Measurements from ENCODE around the gene MDM2.

MDM2 gene

GRCh38 chr12:68855111-68855510, 47.1 kb downstream of the MDM2 start:
- DNase-seq = no peak

- DNase-seq = no peak
Measured at GRCh38 chr12:68855771-68856170, 47.8 kb downstream of the MDM2 start.

- no peak for DNase-seq
Measured at GRCh38 chr12:68856510-68856909, 48.5 kb downstream of the MDM2 start.

- no peak for DNase-seq
Measured at GRCh38 chr12:68861890-68862289, 53.9 kb downstream of the MDM2 start.

GRCh38 chr12:68863109-68863770, 55.3 kb downstream of the MDM2 start:
- no peak for DNase-seq

GRCh38 chr12:68863886-68864454, 56.0 kb downstream of the MDM2 start:
- DNase-seq = peak; percentile 77

GRCh38 chr12:68864604-68865003, 56.6 kb downstream of the MDM2 start:
- DNase-seq = no peak

- DNase-seq = peak; percentile 91
Measured at GRCh38 chr12:68865399-68866164, 57.6 kb downstream of the MDM2 start.

GRCh38 chr12:68866950-68867349, 59.0 kb downstream of the MDM2 start:
- no peak for DNase-seq

- no peak for DNase-seq
Measured at GRCh38 chr12:68867606-68868005, 59.6 kb downstream of the MDM2 start.

GRCh38 chr12:68868043-68868790, 60.2 kb downstream of the MDM2 start:
- DNase-seq = peak; percentile 51

- DNase-seq = no peak
Measured at GRCh38 chr12:68870011-68870410, 62.0 kb downstream of the MDM2 start.

- DNase-seq = no peak
Measured at GRCh38 chr12:68870443-68870842, 62.5 kb downstream of the MDM2 start.

- DNase-seq = no peak
Measured at GRCh38 chr12:68871396-68871795, 63.4 kb downstream of the MDM2 start.

- DNase-seq = peak; percentile 33
Measured at GRCh38 chr12:68871921-68872320, 63.9 kb downstream of the MDM2 start.

- DNase-seq = no peak
Measured at GRCh38 chr12:68873316-68873715, 65.3 kb downstream of the MDM2 start.

GRCh38 chr12:68876461-68876860, 68.5 kb downstream of the MDM2 start:
- no peak for DNase-seq

- no peak for DNase-seq
Measured at GRCh38 chr12:68877583-68877982, 69.6 kb downstream of the MDM2 start.

GRCh38 chr12:68878283-68878682, 70.3 kb downstream of the MDM2 start:
- no peak for DNase-seq

GRCh38 chr12:68878846-68879245, 70.9 kb downstream of the MDM2 start:
- no peak for DNase-seq

- no peak for DNase-seq
Measured at GRCh38 chr12:68880660-68881325, 72.8 kb downstream of the MDM2 start.

- DNase-seq = no peak
Measured at GRCh38 chr12:68882251-68882964, 74.4 kb downstream of the MDM2 start.
